Caki2 (cell line): ENCODE data around the gene IRAK2. TPM values are rescaled to one million over a fixed set of nuclear protein-coding genes. Genes with fewer than 3 reads are reported as not detected.
"Not testable (repeated sequence)": the region's sequence is repeated elsewhere in the genome, so short reads cannot be mapped to it uniquely, and the experiment has no call there.

Experiments
- DNase-seq: peaks from one replicate; pipeline ENCODE4 v3.0.0-alpha.2; 2015; ENCODE audit warnings: low read depth
- in situ Hi-C: cut with HindIII; loops from 2 replicates; pipeline ENCODE4 v1.10.0; 2016; ENCODE audit warnings: low sequenced_read_pairs, low pct_unique_long_range_greater_than_20kb, mixed read lengths
- total RNA-seq: library from RNA; depleted of rRNA; stranded (reverse); fragments of >200 nt; shearing (Covaris generic); gene quantifications from 2 replicates; pipeline ENCODE4 v1.2.3, GENCODE V29; 2014; ENCODE audit warnings: low replicate concordance

Gene IRAK2
- total RNA-seq, 1 experiment from 2014 or later: 7.6 TPM

- no peak for DNase-seq
- in situ Hi-C loops: no loop called here
Observed at GRCh38 chr3:10155123-10155472, 9.6 kb upstream of the IRAK2 start.

GRCh38 chr3:10155658-10156057 is 9.1 kb upstream of the IRAK2 start:
- in situ Hi-C loops: no loop called here
- no peak for DNase-seq

GRCh38 chr3:10157031-10157430 is 7.7 kb upstream of the IRAK2 start:
- no peak for DNase-seq
- in situ Hi-C loops: no loop called here

- in situ Hi-C loops, DNase-seq: not testable (repeated sequence)
Observed at GRCh38 chr3:10158555-10158954, 6.2 kb upstream of the IRAK2 start.

- in situ Hi-C loops: no loop called here
- no peak for DNase-seq
Observed at GRCh38 chr3:10160346-10160745, 4.4 kb upstream of the IRAK2 start.

GRCh38 chr3:10160925-10161324 is 3.8 kb upstream of the IRAK2 start:
- DNase-seq: no peak
- in situ Hi-C loops: no loop called here

DNA sequence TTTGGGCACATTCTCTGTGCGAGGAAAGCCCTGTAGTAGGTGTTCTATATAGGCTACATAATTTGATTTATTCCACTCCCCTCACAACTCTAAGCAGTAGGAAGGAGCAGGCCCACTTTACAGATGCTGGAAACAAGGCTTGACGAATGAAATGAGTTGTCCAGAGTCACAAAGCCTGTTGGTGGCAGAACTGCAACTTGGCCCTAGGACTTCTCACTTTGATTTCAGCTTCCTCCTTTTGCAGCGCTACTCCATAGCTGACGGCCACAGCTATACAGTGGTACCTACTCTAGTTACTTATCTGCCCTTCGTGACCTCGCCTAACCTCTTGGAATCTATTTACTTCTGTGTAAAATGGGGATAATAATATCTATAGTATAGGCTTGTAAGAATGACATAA is 2.5 kb upstream of the IRAK2 start:
- no peak for DNase-seq
- in situ Hi-C loops: no loop called here

DNA sequence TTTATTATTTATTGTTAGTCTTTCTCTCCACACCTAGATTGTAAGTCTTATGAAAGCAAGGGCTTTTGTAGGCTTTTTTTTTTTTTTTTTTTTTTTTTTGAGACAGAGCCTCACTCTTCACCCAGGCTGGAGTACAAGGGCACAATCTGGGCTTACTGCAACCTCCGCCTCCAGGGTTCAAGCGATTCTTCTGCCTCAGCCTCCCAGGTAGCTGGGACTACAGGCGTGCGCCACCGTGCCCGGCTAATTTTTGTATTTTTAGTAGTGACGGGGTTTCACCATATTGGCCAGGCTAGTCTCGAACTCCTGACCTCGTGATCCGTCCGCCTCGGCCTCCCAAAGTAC is 546 bp upstream of the IRAK2 start:
- DNase-seq, in situ Hi-C loops: not testable (repeated sequence)

DNA sequence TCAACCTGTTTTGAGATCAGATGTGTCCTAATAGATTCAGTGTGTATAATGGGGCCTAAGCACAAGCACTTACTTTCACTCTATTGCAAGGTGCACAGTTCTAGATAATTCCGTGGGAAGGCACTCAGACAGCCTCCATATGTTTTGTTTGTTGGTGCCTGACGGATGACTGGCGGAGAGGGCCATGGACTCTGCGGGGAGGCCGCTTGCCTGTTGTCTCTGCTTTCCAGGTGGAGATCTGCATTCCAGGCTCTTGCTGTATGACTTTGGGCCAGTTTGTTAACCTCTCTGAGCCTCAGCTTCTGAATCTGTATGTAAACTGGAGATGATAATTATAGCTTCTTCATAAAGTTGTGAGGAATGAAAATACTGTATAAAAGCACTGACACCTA is 1.5 kb downstream of the IRAK2 start:
- no peak for DNase-seq
- in situ Hi-C loops: no loop called here

- no peak for DNase-seq
- in situ Hi-C loops: no loop called here
Observed at GRCh38 chr3:10169000-10169496, 4.3 kb downstream of the IRAK2 start.

GRCh38 chr3:10170915-10171478 is 6.3 kb downstream of the IRAK2 start:
- no peak for DNase-seq

DNA sequence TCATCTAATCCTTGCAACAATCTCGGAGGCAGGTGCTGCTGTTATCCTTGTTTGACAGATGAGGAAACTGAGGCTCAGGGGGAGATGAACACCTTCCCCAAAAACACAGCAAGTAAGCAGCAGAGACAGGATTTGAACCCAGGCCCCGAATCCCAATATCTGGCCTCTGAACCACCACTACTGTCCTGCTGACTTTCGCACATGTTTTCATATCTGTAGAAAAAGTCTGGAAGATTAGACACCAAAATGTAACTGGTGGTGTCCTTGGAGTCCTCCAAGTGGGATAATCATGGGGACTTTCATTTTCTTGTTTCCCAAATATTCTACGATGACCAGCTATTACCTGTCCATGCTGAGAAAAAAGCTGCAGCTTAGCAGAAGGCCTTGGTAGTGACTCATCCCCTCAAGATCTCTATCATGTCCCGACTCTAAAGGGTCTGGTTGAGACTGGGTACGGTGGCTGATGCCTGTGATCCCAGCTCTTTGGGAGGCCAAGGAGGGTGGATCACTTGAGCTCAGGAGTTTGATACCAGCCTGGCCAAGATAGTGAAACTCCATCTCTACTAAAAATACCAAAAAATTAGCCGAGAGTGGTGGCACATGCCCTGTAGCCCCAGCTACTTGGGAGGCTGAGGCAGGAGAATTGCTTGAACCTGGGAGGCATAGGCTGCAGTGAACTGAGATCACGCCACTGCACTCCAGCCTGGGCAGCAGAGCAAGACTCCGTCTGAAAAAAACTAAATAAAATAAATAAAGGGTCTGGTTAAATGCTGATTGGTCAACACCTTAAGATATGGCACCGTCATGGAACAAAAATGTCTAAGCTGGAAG is 8.6 kb downstream of the IRAK2 start:
- DNase-seq: no peak
- in situ Hi-C loops: no loop called here

More at GRCh38 chr3:10170915-10171478, 6.3 kb downstream of the IRAK2 start:
- in situ Hi-C loops: no loop called here

- peak; percentile 97 for DNase-seq
Observed at GRCh38 chr3:10173926-10174435, 9.3 kb downstream of the IRAK2 start.

DNA sequence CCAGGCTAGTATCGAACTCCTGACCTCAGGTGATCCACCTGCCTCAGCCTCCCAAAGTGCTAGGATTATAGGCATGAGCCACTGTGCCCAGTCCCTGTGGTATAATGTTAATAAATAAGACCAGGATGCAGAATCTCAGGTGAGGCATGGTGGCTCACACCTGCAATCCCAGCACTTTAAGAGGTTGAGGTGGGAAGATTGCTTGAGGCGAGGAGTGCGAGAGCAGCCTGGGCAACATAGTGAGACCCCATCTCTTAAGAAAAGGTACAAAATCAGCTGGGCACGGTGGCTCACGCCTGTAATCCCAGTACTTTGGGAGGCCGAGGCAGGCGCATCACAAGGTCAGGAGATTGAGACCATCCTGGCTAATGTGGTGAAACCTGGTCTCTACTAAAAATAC is 10.6 kb downstream of the IRAK2 start:
- DNase-seq, in situ Hi-C loops: not testable (repeated sequence)

More at GRCh38 chr3:10173926-10174435, 9.3 kb downstream of the IRAK2 start:
- in situ Hi-C loops: no loop called here

GRCh38 chr3:10176150-10176549 is 11.4 kb downstream of the IRAK2 start:
- DNase-seq, in situ Hi-C loops: not testable (repeated sequence)

DNA sequence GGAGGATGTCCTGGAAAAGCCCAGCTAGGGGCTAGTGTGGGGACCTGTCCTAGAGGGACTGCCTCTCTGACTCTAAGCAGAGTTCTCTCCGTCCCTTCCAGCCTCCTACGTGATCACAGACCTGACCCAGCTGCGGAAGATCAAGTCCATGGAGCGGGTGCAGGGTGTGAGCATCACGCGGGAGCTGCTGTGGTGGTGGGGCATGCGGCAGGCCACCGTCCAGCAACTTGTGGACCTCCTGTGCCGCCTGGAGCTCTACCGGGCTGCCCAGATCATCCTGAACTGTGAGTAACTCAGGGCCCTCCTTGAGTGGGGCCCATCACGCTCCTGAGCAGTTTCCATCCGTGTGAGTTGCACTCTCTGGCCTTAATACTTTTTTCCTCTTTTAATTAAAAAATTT is 13.0 kb downstream of the IRAK2 start:
- in situ Hi-C loops: no loop called here
- DNase-seq: no peak

DNA sequence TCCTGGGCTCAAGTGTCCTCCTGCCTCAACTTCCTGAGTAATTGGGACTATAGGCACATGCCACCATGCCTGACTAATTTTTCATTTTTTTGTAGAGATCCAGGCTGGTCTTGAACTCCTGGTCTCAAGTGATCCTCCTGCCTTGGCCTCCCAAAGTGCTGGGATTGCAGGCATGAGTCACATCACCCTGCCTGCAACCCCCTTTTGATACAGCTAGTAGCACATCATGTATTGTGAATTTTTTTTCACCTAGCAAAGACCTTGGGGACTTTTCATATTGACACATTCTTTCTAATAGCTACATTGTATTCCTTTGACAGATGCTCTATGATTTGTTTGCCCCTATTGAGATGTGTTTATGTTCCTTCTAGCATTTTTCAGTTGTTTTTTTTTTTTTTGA is 14.2 kb downstream of the IRAK2 start:
- in situ Hi-C loops: no loop called here
- DNase-seq: no peak

- DNase-seq: no peak
- in situ Hi-C loops: no loop called here
Observed at GRCh38 chr3:10180289-10180688, 15.6 kb downstream of the IRAK2 start.

- in situ Hi-C loops: no loop called here
- no peak for DNase-seq
Observed at GRCh38 chr3:10180738-10181295, 16.1 kb downstream of the IRAK2 start.
